Kidney epithelial cell (primary cell): ENCODE measurements around the gene FCHSD2. TPM values are rescaled to one million over a fixed set of nuclear protein-coding genes. Genes with fewer than 3 reads are reported as not detected.
"Not testable (repeated sequence)": the region's sequence is repeated elsewhere in the genome, so short reads cannot be mapped to it uniquely, and the experiment has no call there.

Experiments used
- DNase-seq: peaks from one replicate; pipeline ENCODE4 v3.0.0-alpha.2; 2010; ENCODE audit warnings: low read depth
- H3K27me3 ChIP-seq: 2 replicates; pipeline ENCODE4 v1.6.0; 2011; ENCODE audit warnings: low read length; ENCODE audit not compliant: control insufficient read depth, insufficient read depth
- H3K36me3 ChIP-seq: 2 replicates; pipeline ENCODE4 v1.5.1; 2011; ENCODE audit warnings: low read length; ENCODE audit not compliant: control insufficient read depth, insufficient read depth
- H3K4me3 ChIP-seq: 2 replicates; pipeline ENCODE4 v1.5.1; 2011; ENCODE audit warnings: low read depth, mild to moderate bottlenecking, control low read depth, low read length
- CTCF ChIP-seq: IDR thresholded peaks from 2 replicates; pipeline ENCODE4 v1.5.1; 2011; ENCODE audit warnings: mild to moderate bottlenecking, moderate library complexity, low read length, control low read depth, inconsistent platforms; ENCODE audit not compliant: insufficient read depth, poor library complexity, severe bottlenecking
- total RNA-seq: library from RNA; depleted of rRNA; stranded (reverse); fragments of >200 nt; gene quantifications from 2 replicates; pipeline ENCODE4 v1.2.3, GENCODE V29; 2015

Gene FCHSD2
- total RNA-seq, 1 donor from 2014 or later: 13.2 TPM

- no peak overlapping the region for H3K4me3 ChIP-seq
- no peaks in the 10 kb centered on the region for H3K27me3 ChIP-seq
- no peaks in the 10 kb centered on the region for H3K36me3 ChIP-seq
- no peak for DNase-seq
- no peak for TF ChIP-seq CTCF
Observed at GRCh38 chr11:73070653-73071052, 71.5 kb downstream of the FCHSD2 start.

- not testable (repeated sequence) for DNase-seq, H3K36me3 ChIP-seq, H3K4me3 ChIP-seq
Observed at GRCh38 chr11:73061857-73062424, 80.2 kb downstream of the FCHSD2 start.

GRCh38 chr11:73061434-73061833 is 80.7 kb downstream of the FCHSD2 start:
- not testable (repeated sequence) for H3K4me3 ChIP-seq, H3K36me3 ChIP-seq, H3K27me3 ChIP-seq, DNase-seq

More at GRCh38 chr11:73061857-73062424, 80.2 kb downstream of the FCHSD2 start:
- H3K27me3 ChIP-seq: not testable (repeated sequence)

- Histone ChIP-seq H3K36me3 (no peaks in the 10 kb centered on the region), H3K4me3 (no peak overlapping the region), H3K27me3 (no peaks in the 10 kb centered on the region)
- no peak for DNase-seq
- TF ChIP-seq CTCF: no peak
Observed at GRCh38 chr11:73059915-73060314, 82.2 kb downstream of the FCHSD2 start.

DNA sequence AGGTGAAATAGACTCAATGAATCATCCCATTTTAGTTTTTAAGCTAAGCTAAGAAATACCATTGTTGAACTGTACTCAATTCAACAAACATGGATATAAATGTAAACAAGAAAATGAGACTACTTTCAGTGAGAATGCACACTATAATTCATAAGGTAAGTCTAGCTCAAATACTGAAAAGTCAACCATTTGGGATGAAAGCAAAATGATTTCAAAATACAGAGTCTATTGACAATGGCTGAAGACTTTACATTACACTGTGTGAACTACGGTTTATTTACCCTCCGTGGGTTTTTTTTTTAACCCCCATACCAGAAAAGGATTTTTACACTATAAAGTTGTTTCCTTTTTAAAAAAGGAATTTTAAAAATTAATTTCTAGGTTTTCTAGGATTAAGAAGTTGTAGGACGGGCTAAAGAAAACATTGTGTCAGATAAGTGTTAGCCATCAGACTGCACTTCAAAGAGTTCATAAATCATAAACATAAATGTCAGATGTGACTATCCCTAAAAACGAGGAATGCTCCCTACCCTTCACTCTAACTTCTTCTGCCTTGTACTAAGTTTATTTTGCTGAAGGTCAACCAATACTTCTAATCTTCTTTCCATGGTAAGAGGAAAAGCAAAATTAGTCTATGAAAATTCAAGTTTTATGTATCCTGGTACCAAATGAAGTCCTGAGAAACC is 83.0 kb downstream of the FCHSD2 start:
- DNase-seq: no peak
- TF ChIP-seq CTCF: no peak
- H3K27me3 ChIP-seq: no peaks in the 10 kb centered on the region
- no peak overlapping the region for H3K4me3 ChIP-seq
- no peaks in the 10 kb centered on the region for H3K36me3 ChIP-seq

- no peak for TF ChIP-seq CTCF
- Histone ChIP-seq H3K27me3 (no peaks in the 10 kb centered on the region), H3K4me3 (no peak overlapping the region), H3K36me3 (no peaks in the 10 kb centered on the region)
- no peak for DNase-seq
Observed at GRCh38 chr11:73055655-73056354, 86.3 kb downstream of the FCHSD2 start.
